Esophagus (tissue), 2 donors: ENCODE measurements around the gene KIRREL3. TPM values are rescaled to one million over a fixed set of nuclear protein-coding genes. Genes with fewer than 3 reads are reported as not detected.

Source experiments
- H3K27ac ChIP-seq, 2 donors: one replicate each; pipeline ENCODE4 v1.5.1; 2013; ENCODE audit warnings: low read depth in 2 of 2, mild to moderate bottlenecking in 2 of 2, inconsistent platforms in 1 of 2, low read length in 1 of 2, moderate library complexity in 1 of 2
- H3K27me3 ChIP-seq, 2 donors: one replicate each; pipeline ENCODE4 v1.6.1; 2013; ENCODE audit warnings: low read length in 2 of 2, control low read depth in 1 of 2, mild to moderate bottlenecking in 1 of 2; ENCODE audit not compliant: insufficient read depth in 2 of 2, control insufficient read depth in 1 of 2
- H3K36me3 ChIP-seq, 2 donors: one replicate each; pipeline ENCODE4 v1.6.1; 2013; ENCODE audit warnings: low read length in 1 of 2; ENCODE audit not compliant: control insufficient read depth in 2 of 2, insufficient read depth in 2 of 2
- H3K4me1 ChIP-seq, 2 donors: one replicate each; pipeline ENCODE4 v1.6.1; 2013; ENCODE audit warnings: low read length in 1 of 2; ENCODE audit not compliant: control insufficient read depth in 2 of 2, insufficient read depth in 2 of 2
- H3K4me3 ChIP-seq, 2 donors: one replicate each; pipeline ENCODE4 v1.5.1; 2013; ENCODE audit warnings: low read length in 2 of 2, mild to moderate bottlenecking in 2 of 2, low read depth in 1 of 2, moderate library complexity in 1 of 2
- H3K9me3 ChIP-seq, 2 donors: one replicate each; pipeline ENCODE4 v1.6.1; 2013; ENCODE audit warnings: mild to moderate bottlenecking in 2 of 2, low read depth in 1 of 2, low read length in 1 of 2, moderate library complexity in 1 of 2; ENCODE audit not compliant: control insufficient read depth in 2 of 2, insufficient read depth in 1 of 2
- WGBS, 2 donors: extraction: QIAGEN DNeasy Blood & Tissue Kit; methylation state at CpG; one replicate each; pipeline ENCODE4 v1.1.7; 2013; 5-methylcytosine and 5-hydroxymethylcytosine counted together
- polyA plus RNA-seq, 2 donors: library from polyadenylated mRNA; stranded (reverse); fragments of 200-250 nt; gene quantifications; one replicate each; pipeline ENCODE4 v1.2.3, GENCODE V29; 2013
- donor health status: healthy with polysubstance abuse.
- donor health status: Bipolar disorder and iron deficiency.

Gene KIRREL3
- polyA plus RNA-seq, 2 donors, result 0.05 to 0.12 TPM

DNA sequence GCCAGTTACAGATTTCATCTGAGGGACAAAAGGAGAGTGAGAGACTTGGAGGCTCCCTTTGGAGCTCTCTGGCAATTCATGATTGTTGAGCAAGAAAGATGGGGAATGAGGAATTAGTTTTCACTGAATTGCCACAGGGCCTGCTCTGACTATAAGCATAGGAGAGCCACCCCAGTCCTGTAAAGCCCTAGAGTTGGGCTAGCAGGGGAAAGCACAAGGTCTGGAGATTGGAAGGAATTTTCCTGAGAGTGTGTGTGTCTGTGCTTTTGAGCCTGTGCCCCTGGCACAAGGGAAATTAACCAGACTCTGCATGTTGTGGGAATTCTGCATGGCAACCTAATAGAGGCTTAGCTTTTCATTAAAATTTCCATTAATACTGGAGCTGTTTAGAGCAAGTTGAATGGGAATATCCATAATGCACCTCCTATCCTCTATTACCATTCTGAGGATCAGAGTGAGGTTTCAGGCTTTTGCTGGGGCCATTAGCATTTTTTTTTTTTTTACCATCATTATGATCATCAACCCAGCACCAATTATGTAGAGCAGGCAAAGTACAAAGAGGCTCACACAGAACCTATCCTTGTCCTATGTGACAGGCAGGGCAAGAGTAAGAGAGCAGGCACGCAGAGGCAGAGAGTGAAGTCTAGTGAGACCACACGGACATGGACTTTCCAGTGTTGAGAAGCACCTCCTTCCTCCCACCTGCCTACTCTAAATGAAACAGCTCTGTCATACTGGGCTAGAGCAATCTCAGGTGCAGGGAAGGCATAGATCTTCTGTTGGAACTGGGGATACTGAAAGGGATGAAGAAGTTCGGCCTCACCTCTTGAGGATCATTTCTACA is 336.6 kb downstream of the KIRREL3 start:
- no peak overlapping the region for H3K27ac ChIP-seq
- H3K36me3 ChIP-seq, result no peaks in the 10 kb centered on the region
- H3K4me1 ChIP-seq, result no peaks in the 10 kb centered on the region
- whole genome bisulfite sequencing, 2 donors, result 80 to 91% methylated on average over 3 of the region's 3 CpGs
- peaks cover 0 to 11% of the 10 kb centered on the region in 2 donors for H3K27me3 ChIP-seq
- H3K4me3 ChIP-seq, result no peak overlapping the region
- H3K9me3 ChIP-seq, result no peaks in the 10 kb centered on the region

DNA sequence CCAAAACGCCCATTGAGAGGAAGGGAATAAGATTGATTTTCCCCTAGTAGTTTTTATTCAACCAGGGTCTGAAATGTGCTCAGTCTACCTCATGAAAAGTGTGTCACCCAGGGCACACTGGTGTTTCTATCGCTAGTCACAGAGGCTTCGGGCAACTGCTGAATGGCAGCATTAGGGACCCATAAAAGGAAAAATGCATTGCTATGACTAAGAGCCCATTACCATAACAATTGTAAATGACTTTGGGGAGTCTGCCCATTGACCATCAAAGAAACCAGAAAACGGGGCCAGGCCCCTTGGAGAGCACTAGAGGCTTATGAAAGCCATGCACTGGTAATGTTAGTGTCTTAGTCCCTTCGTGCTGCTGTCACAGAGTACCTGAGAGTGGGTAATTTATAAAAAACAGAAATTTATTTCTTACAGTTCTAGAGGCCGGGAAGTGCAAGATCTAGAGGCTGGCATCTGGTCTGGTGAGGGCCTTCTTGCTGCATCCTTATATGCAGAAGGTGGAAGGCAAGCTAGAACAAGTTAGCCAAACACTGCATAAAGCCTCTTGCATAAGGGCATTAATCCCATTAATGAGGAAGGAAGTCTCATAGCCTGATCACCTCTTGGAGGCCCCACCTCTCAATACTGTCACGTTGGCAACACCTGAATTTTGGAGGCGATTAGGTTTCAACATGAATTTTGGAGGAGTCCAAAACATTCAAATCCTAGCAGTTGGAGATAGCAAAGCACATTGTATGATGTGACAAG is 338.4 kb downstream of the KIRREL3 start:
- Histone ChIP-seq H3K9me3 (no peaks in the 10 kb centered on the region), H3K27ac (no peak overlapping the region), H3K36me3 (no peaks in the 10 kb centered on the region), H3K4me3 (no peak overlapping the region), H3K4me1 (no peaks in the 10 kb centered on the region), H3K27me3 (peaks cover 0 to 7% of the 10 kb centered on the region in 2 donors)
- WGBS, 2 donors, result 70 to 71% methylated on average over 8 of the region's 8 CpGs

DNA sequence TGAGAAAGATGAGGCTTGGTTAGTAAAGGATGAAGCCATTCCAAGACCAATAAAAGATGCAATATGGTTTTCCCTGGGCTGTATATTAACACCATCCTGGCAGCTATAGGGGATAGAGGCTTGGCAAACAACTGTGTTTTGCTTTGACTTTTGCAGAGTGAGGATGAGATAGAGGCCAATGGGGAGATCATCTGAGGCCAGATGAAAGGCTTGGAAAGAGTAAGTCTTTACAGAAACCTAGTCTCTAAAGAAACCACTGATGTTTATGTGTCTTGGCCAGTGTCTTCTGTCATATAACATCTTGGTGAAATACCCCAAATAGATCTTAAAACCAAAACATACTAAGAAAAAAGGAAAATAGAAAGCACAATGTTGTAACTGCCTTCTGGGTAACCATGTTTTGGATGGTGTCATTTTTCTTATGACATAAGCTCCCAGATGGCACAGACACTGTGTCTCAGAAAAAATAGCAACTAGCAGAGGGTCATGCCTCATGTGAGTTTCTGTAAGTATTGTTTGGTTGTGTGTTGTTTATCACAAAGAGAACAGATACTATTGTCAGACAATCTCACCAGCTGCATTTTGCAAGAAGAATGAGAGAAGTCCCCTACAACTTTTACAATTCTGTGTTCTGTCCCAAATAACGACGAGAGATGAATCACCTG is 339.7 kb downstream of the KIRREL3 start:
- Histone ChIP-seq H3K4me1 (no peaks in the 10 kb centered on the region), H3K9me3 (no peaks in the 10 kb centered on the region), H3K36me3 (no peaks in the 10 kb centered on the region), H3K27ac (no peak overlapping the region), H3K27me3 (peaks cover 0 to 7% of the 10 kb centered on the region in 2 donors), H3K4me3 (no peak overlapping the region)
- WGBS, 2 donors, result 69 to 81% methylated on average over 2 of the region's 2 CpGs

DNA sequence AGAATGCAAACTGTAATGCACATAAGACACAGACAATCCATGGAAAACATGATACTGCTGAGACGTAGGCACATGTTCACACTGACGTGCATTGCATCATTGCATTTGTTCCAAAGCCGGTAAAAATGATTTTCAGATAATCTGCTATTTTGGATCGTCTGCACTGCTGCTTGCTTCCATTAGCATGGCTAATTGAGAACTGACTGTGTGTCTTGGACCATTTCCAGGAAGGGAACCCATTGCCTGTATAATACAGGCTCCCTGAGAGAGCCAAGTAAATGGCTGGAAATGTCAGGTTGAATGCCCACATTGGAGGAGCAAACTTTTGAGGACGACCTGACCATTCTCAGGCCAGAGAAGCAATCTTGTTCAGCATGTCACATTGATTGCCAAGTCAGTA is 340.2 kb downstream of the KIRREL3 start:
- no peak overlapping the region for H3K4me3 ChIP-seq
- H3K27me3 ChIP-seq, result peaks cover 0 to 6% of the 10 kb centered on the region in 2 donors
- H3K4me1 ChIP-seq, result no peaks in the 10 kb centered on the region
- H3K36me3 ChIP-seq, result no peaks in the 10 kb centered on the region
- no peak overlapping the region for H3K27ac ChIP-seq
- H3K9me3 ChIP-seq, result no peaks in the 10 kb centered on the region
- WGBS, 2 donors, result 70 to 82% methylated on average over 5 of the region's 5 CpGs

DNA sequence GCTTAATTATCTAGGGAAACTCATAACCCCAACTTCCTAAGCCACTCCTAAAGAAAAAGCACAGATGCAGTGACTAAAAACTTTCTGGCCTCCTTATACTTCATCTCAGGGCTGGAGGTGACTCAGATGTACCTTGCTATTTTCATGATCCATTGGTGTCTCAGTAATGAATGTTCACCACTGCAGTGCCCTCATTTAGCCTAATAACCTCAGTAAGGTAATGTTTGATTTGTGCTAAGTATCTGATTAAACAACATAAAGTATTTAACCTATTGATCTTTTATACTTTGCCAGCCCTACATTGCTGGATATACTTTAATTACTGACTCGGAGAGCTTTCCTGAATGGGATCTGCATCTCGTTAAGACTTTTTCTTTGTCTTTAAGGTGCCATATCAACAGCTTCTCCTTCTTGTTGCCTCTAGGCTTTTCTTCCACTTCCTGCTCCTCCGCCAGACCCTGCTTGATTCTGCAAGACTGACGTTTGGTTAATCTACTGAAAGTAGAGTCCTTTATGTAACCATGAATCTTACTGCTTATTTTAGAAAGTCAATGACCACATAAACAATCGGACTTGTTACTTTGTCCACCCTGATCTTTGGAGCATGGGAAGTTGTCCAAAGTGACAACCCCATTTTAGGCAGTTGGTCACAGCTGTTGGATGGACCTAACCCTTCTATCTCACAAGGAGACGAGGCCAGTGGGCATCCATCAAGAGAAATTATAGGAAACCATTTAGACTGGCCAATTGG is 342.1 kb downstream of the KIRREL3 start:
- Histone ChIP-seq H3K4me3 (no peak overlapping the region), H3K27ac (no peak overlapping the region), H3K9me3 (no peaks in the 10 kb centered on the region), H3K27me3 (no peaks in the 10 kb centered on the region), H3K4me1 (no peaks in the 10 kb centered on the region), H3K36me3 (no peaks in the 10 kb centered on the region)
- 61 to 69% methylated on average over 6 of the region's 6 CpGs for WGBS, 2 donors

DNA sequence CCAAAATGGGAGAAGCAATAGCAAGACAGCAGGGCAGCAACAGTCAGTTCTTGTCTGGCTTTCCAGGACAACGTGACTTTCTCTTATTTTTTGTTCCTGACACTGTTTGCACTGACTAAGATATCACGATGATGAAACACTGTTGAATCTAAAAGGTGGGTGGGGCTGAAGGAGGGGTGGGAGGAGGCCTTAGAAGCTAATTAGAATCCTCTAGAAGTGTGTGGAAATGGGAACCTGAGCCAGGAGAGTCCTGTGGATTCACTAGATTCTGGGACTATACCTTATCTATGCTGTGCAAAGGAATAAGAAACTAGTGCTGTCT is 344.8 kb downstream of the KIRREL3 start:
- Histone ChIP-seq H3K9me3 (no peaks in the 10 kb centered on the region), H3K27ac (no peak overlapping the region), H3K27me3 (no peaks in the 10 kb centered on the region), H3K36me3 (no peaks in the 10 kb centered on the region), H3K4me3 (no peak overlapping the region), H3K4me1 (no peaks in the 10 kb centered on the region)
- WGBS, 2 donors, result 9 to 23% methylated on average over 2 of the region's 2 CpGs

DNA sequence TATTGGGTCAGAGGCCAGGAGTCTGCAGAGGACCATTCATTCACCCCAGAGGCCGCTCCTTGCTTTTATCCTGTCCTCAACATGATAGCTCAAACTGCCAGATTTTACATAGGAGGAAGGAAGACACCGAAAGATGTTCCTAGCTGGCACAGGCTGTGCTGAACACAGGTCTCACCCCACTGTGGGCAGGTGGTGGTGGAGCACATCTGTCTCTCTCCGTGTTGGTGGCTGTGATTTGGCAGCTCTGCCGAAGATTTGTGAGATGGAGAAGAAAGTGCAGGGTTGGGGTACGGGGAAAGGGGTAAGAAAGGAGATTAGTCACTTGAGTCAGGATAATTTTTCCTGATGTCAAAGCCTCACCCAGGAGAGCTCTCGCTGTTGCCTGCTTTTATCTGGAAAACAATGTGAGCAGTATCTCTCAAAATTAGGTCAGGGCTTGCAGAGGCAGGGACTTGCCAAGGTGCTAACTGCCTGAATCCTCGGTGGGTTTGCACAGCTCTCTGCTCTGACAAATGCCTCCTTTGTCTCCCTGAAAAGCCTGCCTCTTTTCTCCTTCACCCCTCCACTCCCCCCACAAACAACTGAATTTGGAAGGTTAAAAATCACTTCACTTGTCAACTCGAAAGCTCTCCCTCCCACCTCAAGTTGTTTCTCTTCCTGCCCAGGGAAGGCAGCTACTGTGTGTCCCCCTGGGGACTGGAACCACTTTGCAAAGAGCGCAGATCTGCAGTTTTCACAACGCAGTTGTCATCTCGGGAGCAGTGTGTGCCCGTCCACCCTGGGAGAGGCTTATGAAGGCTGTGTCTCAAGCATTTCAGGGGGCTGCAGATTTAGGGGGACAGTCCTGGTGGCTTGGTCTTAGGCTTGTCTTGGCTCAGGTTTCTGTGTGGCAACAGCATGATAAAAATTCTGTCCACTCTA is 345.4 kb downstream of the KIRREL3 start:
- H3K9me3 ChIP-seq, result no peaks in the 10 kb centered on the region
- no peaks in the 10 kb centered on the region for H3K36me3 ChIP-seq
- no peak overlapping the region for H3K4me3 ChIP-seq
- no peaks in the 10 kb centered on the region for H3K27me3 ChIP-seq
- H3K27ac ChIP-seq, result no peak overlapping the region
- WGBS, 2 donors, result 30 to 35% methylated on average over 12 of the region's 12 CpGs
- no peaks in the 10 kb centered on the region for H3K4me1 ChIP-seq

DNA sequence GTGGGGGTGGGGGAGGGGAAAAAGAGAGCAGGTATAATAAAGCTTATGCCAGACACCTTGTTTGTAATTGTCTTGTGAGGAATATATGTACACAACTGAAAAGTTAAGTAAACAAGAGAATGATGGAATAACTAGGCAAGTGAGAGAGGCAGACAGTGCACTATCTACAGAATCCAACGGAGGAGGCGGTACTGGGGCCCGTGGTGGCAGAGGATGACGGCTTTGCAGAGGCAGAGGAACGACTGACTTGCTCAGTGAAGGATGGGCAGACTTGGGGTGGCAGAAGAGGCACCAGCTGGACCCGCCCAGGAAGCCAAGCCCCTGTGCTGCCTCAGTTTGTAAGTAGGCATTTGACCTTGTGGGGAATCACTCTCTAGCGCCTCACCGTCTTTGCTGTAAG is 347.5 kb downstream of the KIRREL3 start:
- no peaks in the 10 kb centered on the region for H3K36me3 ChIP-seq
- no peaks in the 10 kb centered on the region for H3K4me1 ChIP-seq
- H3K27me3 ChIP-seq, result no peaks in the 10 kb centered on the region
- no peaks in the 10 kb centered on the region for H3K9me3 ChIP-seq
- H3K4me3 ChIP-seq, result no peak overlapping the region
- 83 to 84% methylated on average over 8 of the region's 8 CpGs for WGBS, 2 donors
- H3K27ac ChIP-seq, result no peak overlapping the region
